ENCODE measurements around the gene DLGAP1. TPM values are rescaled to one million over a fixed set of nuclear protein-coding genes. Genes with fewer than 3 reads are reported as not detected.

DLGAP1 gene
- total and polyA plus RNA-seq, 2 of the 13 experiments (the other 11 are each of a cell fraction or from before 2014, with no cell fraction given) = 0.01 TPM; not detected in 1

GRCh38 chr18:3653851-3654441 lies 801.2 kb downstream of the DLGAP1 start (continued):
- TF ChIP-seq ZNF569 (CRISPR knock-in tag; IDR thresholded peaks at IDR 0.05; ENCODE audit: borderline replicate concordance) (no peak), RFXAP (CRISPR knock-in tag; IDR thresholded peaks at IDR 0.05; ENCODE audit: borderline replicate concordance) (no peak), ZC3H4 (CRISPR knock-in tag; IDR thresholded peaks at IDR 0.05; ENCODE audit: borderline replicate concordance) (peak; percentile 96; the same call in 1 of the 2 replicates), POLR2A (IDR thresholded peaks at IDR 0.05; ENCODE audit: insufficient read depth in 1 of 2, low read depth in 2 of 2, low read length in 2 of 2) (0 out of 4 replicates have a peak, but pooled peaks of 1 of the 2 experiments have one; percentile 20), ONECUT2 (CRISPR knock-in tag; IDR thresholded peaks at IDR 0.05) (no peak), ZBTB38 (CRISPR knock-in tag; IDR thresholded peaks at IDR 0.05) (peak; percentile 83), ZNF367 (CRISPR knock-in tag; IDR thresholded peaks at IDR 0.05; ENCODE audit: borderline replicate concordance) (no peak), POLR2G (IDR thresholded peaks at IDR 0.05; ENCODE audit: low read depth, low read length) (0 out of 2 replicates have a peak, but pooled peaks have one; percentile 56), ZNF777 (CRISPR knock-in tag; IDR thresholded peaks at IDR 0.05) (0 out of 2 replicates have a peak, but pooled peaks have one; percentile 17), ZNF687 (CRISPR knock-in tag; IDR thresholded peaks at IDR 0.05) (peak; percentile 58), HNRNPLL (IDR thresholded peaks at IDR 0.05; ENCODE audit: low read depth, low read length, poor library complexity, severe bottlenecking) (no peak), ZNF382 (CRISPR knock-in tag; IDR thresholded peaks at IDR 0.05; ENCODE audit: borderline replicate concordance) (no peak)

Measured in HepG2 (cell line).